Esophagus mucosa (tissue), 1 donor: ENCODE results near the gene SLC6A18. TPM values are rescaled to one million over a fixed set of nuclear protein-coding genes. Genes with fewer than 3 reads are reported as not detected.

ENCODE experiments used
- ATAC-seq: fragments of 200-7000 bp; cut with Tn5 transposase; one replicate; pipeline ENCODE4 v1.9.1; 2020
- total RNA-seq: library from RNA; stranded (reverse); gene quantifications from one replicate; pipeline ENCODE4 v1.2.4, GENCODE V29; 2023
- donor health status: DM: yes; HTN: yes; CAD: no.

Gene SLC6A18
- total RNA-seq, 1 donor from 2014 or later = not detected

GRCh38 chr5:1239505-1240251, 14.5 kb downstream of the SLC6A18 start:
- ATAC-seq = no peak

- ATAC-seq = no peak
These were observed 15.5 kb downstream of the SLC6A18 start for GRCh38 chr5:1240496-1241260.

DNA sequence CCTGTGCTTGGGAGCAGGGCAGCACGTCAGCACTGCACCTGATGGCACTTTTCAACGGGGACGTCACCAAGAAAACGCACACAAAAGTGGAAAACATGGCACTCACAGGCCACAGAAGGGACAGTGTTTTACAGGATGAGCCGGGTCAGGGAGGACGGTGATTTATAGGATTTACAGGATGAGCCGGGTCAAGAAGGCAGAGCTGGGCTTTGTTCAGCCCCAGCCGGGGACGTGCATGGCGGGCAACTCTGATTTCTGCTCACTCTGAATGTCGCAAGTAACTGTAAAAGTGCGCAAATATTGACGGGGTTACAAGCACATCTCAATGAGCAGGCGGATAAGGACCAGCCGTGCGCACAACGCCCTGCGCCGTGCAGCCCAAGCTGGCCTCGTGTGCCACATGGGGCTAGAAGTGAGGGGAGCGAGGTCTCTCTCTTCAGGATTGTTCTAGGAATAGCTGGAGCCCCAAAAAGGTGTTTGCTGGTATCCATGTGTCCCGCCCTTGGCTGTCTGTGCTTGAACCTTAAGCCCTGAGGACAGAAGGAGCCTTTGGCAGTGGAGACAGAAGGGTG, 16.4 kb downstream of the SLC6A18 start:
- no peak for ATAC-seq

- no peak for ATAC-seq
These were observed 17.7 kb downstream of the SLC6A18 start for GRCh38 chr5:1242733-1243486.

- no peak for ATAC-seq
These were observed 18.4 kb downstream of the SLC6A18 start for GRCh38 chr5:1243487-1244130.

DNA sequence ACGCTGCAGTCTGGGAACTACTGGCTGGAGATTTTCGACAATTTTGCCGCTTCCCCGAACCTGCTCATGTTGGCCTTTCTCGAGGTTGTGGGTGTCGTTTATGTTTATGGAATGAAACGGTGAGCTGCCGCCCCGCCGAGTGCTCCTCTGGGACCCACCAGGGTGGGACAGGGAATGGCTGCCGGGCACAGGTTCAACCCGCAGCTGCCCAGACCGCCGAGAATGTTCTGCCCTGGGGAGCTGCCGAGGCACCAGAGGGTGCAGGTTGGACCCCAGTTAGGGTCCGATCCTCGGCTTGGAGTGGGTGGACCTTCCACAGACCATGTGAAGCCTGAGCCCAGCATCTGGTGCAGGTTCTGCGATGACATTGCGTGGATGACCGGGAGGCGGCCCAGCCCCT, 19.1 kb downstream of the SLC6A18 start:
- ATAC-seq = no peak

DNA sequence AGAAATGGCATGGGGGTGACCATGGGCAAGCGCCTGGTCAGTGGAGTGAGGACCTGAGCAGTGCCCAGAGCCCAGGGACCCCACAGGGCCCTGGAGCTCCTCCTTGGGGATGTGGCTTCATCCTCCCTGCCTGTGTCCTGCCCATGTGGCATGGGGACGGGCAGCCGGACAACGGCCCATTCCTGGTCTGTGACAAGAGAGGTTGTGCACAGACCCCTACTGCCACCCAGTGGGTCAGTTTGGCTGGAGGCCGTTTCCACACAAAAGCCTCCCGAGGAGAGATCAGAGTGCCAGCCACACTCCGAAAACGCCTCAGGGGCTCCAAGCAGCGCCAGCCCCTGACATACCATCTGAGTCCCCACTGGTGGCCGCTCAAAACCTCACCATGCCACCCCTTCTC, 19.8 kb downstream of the SLC6A18 start:
- no peak for ATAC-seq

DNA sequence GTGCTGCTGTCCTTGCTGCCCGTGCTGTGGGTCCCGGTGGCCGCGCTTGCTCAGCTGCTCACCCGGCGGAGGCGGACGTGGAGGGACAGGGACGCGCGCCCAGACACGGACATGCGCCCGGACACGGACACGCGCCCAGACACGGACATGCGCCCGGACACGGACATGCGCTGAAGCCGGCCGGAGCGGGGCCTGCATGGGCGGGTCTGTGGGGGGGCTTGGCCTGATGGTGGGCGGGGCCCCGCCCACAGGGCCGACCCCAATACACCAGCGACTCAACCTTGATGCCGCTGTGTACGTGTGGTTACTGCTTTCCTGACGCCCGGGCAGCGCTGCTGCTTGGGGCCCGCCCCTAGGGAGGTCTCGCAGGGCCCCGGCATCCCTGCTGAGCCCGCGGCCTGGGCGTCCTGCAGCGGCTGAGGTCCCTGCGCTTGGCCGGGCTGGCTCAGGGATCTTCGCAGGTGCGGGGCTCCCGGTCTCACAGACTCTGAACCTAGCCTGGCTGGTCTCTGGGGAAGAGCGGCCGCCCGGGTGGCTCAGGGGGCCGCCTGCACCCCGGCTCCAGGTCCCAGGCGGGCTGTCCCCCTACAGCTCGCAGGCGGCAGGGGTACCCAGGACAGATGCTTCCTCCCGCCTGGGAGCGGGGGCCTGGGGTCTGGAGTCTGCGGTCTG, 20.9 kb downstream of the SLC6A18 start:
- ATAC-seq = no peak

- no peak for ATAC-seq
These were observed 21.7 kb downstream of the SLC6A18 start for GRCh38 chr5:1246711-1247431.

DNA sequence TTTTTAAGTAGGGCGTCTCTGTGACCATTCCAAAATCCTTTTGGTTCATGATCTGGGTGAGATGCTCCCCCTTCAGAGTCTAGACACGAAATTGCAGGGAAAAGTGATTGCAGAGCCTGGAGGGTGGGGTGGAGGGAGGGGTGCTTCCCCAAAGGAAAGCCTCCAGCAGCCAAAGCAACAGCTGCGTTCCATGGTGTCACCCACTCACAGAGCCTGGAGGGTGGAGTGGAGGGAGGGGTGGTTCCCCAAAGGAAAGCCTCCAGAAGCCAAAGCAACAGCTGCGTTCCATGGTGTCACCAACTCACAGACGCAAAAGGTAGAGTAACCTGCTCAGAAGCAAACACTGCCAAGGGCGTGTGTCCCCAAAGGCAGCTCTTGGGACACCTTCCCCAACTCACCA, 22.6 kb downstream of the SLC6A18 start:
- no peak for ATAC-seq

DNA sequence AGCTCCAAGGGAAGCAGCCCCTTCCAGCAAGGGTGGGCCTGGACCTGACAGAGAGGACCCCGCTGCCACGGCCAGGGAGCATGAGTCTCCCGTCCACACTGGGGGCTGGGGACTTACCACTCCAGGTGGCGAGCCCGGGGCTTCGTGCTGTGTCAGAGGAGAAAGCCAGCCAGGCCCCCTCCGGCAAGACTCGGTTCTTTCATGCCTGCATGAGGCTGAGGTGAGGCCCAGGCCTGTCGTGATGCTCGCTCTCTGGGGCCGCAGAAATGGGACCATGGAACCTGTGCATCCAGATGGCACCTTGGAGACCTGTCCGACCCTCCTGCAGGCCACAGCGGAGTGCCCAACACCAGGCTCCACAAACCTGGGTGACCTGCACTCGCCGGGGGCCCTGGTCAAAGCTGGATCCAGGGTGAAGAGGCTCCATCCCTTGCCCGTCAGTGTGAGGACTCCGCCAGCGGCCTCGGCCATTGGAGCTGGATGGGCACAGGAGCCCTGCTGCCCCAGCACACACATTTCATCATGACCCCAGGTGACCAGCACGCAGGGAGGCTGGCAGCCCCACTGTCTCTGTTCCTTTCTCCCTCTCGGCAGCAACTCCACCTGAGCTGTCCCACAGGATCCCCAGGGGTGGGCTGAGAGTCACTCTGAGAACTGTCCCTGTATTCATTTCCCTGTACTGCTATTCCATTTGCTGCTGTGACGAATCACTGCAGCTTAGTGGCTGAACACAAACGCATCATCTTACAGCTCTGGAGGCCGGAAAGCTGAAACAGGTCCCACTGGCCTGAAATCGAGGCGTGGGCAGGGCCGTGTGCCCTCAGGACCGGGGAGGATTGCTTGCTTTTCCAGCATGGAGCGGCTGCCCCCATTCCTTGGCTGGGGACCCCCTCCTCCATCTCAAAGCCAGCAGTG, 24.4 kb downstream of the SLC6A18 start:
- ATAC-seq = no peak

GRCh38 chr5:1251678-1252580, 26.7 kb downstream of the SLC6A18 start:
- ATAC-seq = no peak

DNA sequence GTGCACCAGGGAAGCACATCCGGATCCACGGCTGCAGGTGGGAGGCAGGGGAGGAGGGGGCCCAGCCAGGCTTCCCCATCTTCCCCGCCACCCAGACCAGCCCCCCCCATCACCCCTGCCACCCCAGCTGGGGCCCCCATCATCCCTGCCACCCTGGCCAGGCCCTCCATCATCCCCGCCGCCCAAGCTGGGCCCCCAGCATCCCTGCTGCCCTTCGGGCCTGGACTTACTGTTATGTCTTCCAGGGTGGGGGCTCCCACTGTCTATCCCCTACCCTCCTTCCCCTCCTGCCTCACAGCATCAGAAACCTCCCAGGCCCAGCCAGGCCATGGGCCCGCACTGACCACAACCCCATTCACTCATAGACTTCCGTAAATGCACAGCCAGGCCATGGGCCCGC, 27.5 kb downstream of the SLC6A18 start:
- no peak for ATAC-seq

- ATAC-seq = no peak
These were observed 28.4 kb downstream of the SLC6A18 start for GRCh38 chr5:1253456-1254105.

DNA sequence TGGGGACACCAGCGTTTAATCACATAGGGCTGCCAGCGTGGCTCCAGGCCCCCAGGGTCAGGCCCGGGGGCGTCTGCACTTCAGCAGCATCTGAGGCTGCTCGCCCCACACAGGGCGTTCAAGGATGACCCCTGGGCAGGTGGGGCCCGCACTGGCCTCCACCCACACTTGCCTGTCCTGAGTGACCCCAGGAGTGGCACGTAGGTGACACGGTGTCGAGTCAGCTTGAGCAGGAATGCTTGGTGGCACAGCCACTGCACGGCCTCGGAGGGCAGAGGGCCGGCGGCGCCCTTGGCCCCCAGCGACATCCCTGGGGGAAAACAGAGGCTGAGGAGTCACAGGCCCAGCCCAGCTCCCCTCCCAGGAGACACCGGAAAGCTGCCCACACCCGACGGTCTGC, 29.0 kb downstream of the SLC6A18 start:
- no peak for ATAC-seq

GRCh38 chr5:1255081-1255561, 29.9 kb downstream of the SLC6A18 start:
- ATAC-seq = no peak

GRCh38 chr5:1256776-1257175, 31.6 kb downstream of the SLC6A18 start:
- ATAC-seq = no peak

GRCh38 chr5:1257363-1257762, 32.2 kb downstream of the SLC6A18 start:
- ATAC-seq = no peak
